Measurements from ENCODE around the gene CRYGS. TPM values are rescaled to one million over a fixed set of nuclear protein-coding genes. Genes with fewer than 3 reads are reported as not detected.

CRYGS gene
- total RNA-seq, 1 donor from 2014 or later, result 5.4 TPM

DNA sequence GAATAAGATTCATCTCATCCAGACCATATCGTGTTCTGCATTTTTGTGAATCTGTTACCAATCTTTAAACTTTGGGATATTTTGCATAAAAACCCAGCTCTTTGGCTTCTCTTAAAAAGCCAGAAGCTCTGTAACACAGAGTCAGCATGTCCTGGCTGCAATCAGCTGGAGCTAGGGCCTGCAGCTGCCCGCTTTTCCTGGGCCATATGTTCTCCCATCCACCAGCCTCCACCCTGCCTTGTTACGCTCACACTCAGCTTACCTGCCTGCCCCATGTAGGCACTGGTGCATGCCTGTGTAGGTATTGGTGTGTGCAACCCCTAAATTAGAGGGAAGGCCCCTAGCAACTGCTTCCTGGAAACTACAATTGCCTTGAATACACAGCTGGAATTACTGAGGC, 48.2 kb downstream of the CRYGS start:
- intact Hi-C loops (cut with micrococcal nuclease), result no loop called here

DNA sequence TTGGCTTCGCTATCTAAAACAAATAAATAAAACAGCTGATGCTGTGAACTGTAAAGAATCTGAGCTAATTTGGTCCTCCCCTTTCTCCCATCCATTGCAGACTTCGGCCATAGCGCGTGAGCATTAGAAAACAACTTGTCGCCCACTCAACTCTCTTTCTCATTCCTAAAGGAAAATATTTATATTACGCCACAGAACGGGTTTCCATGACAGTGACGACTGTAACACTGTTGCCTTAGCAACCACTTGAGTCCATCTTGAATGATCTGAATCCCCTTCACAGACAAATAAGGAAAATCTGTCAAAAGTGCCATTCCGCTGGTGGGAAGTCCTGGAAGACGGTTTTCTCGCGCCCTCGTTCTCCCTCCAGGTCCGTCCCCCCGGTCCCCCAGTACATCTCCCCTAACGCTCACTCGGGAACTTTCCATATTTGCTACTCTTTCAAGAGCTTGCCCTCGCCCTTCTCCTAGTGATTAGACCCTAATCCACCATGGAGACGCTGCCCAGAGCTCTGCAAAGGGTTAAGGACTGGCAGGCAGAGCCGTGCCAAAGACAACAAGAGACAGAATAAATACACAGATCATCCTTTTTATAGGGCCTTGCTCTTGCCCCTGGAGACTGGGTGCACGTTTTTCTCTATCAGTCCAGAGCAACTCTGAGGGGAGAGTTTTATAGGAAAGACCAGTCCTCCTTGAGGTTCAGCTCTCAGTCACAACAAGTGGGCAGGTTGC, 50.5 kb downstream of the CRYGS start:
- intact Hi-C loops (cut with micrococcal nuclease), result no loop called here

- intact Hi-C loops (cut with micrococcal nuclease), result no loop called here
Observed at GRCh38 chr3:186492385-186492984, 51.7 kb downstream of the CRYGS start.

DNA sequence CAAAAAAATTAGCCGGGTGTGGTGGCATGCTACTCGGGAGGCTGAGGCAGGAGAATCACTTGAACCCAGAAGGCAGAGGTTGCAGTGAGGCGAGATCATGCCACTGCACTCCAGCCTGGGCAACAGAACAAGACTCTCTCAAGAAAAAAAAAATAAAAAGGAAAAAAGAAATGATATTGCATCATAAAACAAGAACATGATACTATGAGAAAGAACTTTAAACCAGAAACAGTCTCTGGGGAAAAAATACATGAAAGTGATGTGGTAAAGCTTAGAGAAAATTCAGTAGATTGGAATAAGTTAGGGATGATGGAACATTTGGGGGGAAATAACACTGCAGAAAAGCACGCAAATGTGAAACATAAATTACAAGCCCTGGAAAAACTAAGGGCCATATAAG, 54.7 kb downstream of the CRYGS start:
- intact Hi-C loops (cut with micrococcal nuclease), result no loop called here

Other genes starting within 250 kb of the CRYGS start
- not detected in 2 replicates for gene DGKG, start 182.1 kb downstream of the CRYGS start, total RNA-seq
- 16.0 and 17.7 TPM in 2 replicates for gene TBCCD1, start 23.0 kb upstream of the CRYGS start, total RNA-seq
- 68.2 and 73.0 TPM in 2 replicates for gene DNAJB11, start 26.3 kb upstream of the CRYGS start, total RNA-seq
- gene AHSG, start 68.7 kb upstream of the CRYGS start, total RNA-seq, result not detected in 2 replicates
- gene FETUB, start 96.0 kb upstream of the CRYGS start, total RNA-seq, result not detected in 2 replicates
- not detected in 2 replicates for gene HRG, start 121.6 kb upstream of the CRYGS start, total RNA-seq
- not detected in 2 replicates for gene KNG1, start 173.0 kb upstream of the CRYGS start, total RNA-seq
- 352 and 366 TPM in 2 replicates for gene EIF4A2, start 239.2 kb upstream of the CRYGS start, total RNA-seq